Measurements from ENCODE around the gene SLC25A45. TPM values are rescaled to one million over a fixed set of nuclear protein-coding genes. Genes with fewer than 3 reads are reported as not detected.

Gene SLC25A45
- total RNA-seq, 1 experiment from 2014 or later, result 1.1 TPM

DNA sequence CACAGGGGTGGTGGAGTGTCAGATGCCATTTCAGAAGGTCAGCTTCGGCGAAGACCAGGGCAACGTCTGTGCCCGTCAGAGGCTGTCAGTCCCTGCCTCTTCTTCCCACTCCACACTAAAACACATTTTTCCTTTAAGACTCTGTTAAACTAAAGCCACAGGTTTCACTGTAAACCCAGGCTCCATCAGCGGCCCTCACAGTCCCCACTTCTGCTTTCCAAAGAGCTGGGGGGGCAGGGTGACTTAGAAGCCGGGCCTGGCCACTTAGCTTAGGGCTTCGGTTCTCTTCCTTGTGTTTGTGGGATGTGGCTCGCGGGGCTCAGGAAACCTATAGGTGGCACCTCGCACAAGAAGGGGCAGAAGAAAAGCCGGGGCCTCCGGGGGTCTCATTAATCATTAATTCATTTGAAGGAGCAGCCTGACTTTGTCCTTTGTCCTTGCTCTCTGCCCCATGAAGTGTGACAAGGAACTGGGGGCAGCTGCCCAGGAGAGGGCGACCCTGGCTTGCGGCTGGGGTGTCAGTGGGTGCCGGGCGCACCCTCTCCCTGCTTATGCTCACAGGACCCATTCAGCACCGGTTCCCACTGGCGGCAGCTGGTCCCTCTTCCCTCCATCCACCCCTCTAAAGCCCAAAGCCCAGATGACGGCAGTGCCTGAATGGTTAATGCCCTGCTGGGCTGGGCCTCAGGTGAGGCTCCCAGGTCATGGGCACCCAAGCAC lies 4.1 kb downstream of the SLC25A45 start:
- Histone ChIP-seq H3K9me3 (ENCODE audit: control insufficient read depth, low read depth, low read length) (no peaks in the 10 kb centered on the region), H3K79me2 (ENCODE audit: insufficient read depth, low read length) (no peaks in the 10 kb centered on the region), H2AFZ (ENCODE audit: low read length) (no peak overlapping the region), H2BK5ac (ENCODE audit: insufficient read length, low read length) (no peak overlapping the region), H3K18ac (ENCODE audit: insufficient read length, low read depth, low read length) (no peak overlapping the region), H4K8ac (replicated peaks; ENCODE audit: insufficient read length, low read depth, low read length) (no peak overlapping the region), H4K91ac (ENCODE audit: insufficient read length, low read depth, low read length) (no peak overlapping the region), H3K4me2 (ENCODE audit: insufficient read depth, insufficient read length, low read length) (no peak overlapping the region), H2BK20ac (ENCODE audit: low read depth, low read length, poor library complexity, severe bottlenecking) (no peak overlapping the region), H3K79me1 (ENCODE audit: insufficient read depth, low read depth, low read length, poor library complexity, severe bottlenecking) (no peaks in the 10 kb centered on the region), H3K23me2 (ENCODE audit: insufficient read length, low read depth, low read length, poor library complexity, severe bottlenecking) (no peaks in the 10 kb centered on the region), H3K14ac (ENCODE audit: insufficient read depth, low read length) (no peak overlapping the region), H2BK12ac (ENCODE audit: insufficient read length, low read depth, low read length) (no peak overlapping the region), H3K4me1 (ENCODE audit: insufficient read depth, low read length) (0 out of 2 replicates have a peak, but pooled peaks cover 2% of the 10 kb centered on the region), H3K9ac (ENCODE audit: extremely low read depth, insufficient read length, low read length) (no peak overlapping the region), H3K23ac (ENCODE audit: insufficient read length, low read depth, low read length) (no peak overlapping the region), H2AK5ac (ENCODE audit: insufficient read length, low read length) (no peak overlapping the region), H4K5ac (ENCODE audit: insufficient read length, low read depth, low read length) (no peak overlapping the region), H3K56ac (ENCODE audit: insufficient read length, low read depth, low read length) (no peak overlapping the region), H4K20me1 (ENCODE audit: control insufficient read depth, insufficient read depth, insufficient read length) (no peaks in the 10 kb centered on the region), H3T11ph (ENCODE audit: low read length) (no peak overlapping the region), H3K27ac (ENCODE audit: insufficient read length, low read depth, low read length) (no peak overlapping the region), H3K4ac (ENCODE audit: low read depth, low read length) (no peak overlapping the region), H2BK120ac (ENCODE audit: low read depth, low read length, poor library complexity, severe bottlenecking) (no peak overlapping the region), H3K27me3 (ENCODE audit: insufficient read depth, low read length) (no peaks in the 10 kb centered on the region), H2BK15ac (ENCODE audit: low read depth, low read length) (no peak overlapping the region)
- H3K27me3 Mint-ChIP-seq (ENCODE audit: low read depth), result peaks cover 6% of the 10 kb centered on the region; the same call in 1 of the 2 replicates
- no peak overlapping the region for H3K4me3 Mint-ChIP-seq
- no peaks in the 10 kb centered on the region for H3K36me3 Mint-ChIP-seq (ENCODE audit: insufficient read depth in 1 of 3, low read depth in 3 of 3)
- H3K4me1 Mint-ChIP-seq, result peaks cover 14 to 22% of the 10 kb centered on the region in 2 experiments
- H3K9me3 Mint-ChIP-seq, result no peaks in the 10 kb centered on the region
- TF ChIP-seq, protein P1, sequence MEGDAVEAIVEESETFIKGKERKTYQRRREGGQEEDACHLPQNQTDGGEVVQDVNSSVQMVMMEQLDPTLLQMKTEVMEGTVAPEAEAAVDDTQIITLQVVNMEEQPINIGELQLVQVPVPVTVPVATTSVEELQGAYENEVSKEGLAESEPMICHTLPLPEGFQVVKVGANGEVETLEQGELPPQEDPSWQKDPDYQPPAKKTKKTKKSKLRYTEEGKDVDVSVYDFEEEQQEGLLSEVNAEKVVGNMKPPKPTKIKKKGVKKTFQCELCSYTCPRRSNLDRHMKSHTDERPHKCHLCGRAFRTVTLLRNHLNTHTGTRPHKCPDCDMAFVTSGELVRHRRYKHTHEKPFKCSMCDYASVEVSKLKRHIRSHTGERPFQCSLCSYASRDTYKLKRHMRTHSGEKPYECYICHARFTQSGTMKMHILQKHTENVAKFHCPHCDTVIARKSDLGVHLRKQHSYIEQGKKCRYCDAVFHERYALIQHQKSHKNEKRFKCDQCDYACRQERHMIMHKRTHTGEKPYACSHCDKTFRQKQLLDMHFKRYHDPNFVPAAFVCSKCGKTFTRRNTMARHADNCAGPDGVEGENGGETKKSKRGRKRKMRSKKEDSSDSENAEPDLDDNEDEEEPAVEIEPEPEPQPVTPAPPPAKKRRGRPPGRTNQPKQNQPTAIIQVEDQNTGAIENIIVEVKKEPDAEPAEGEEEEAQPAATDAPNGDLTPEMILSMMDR (conservative IDR thresholded peaks at IDR 0.05), result peak; percentile 28; the same call in 2 of the 3 replicates
- no peak for DNase-seq
- H3K27ac Mint-ChIP-seq, result no peak overlapping the region
- WGBS (ENCODE audit: extremely low coverage, insufficient read length, low lambda C conversion rate), result no CpG with 5 or more reads among the region's 19 CpGs

Data from H9 (cell line).